WI38 (cell line): ENCODE results near the gene ZNF396.

Source experiments
- H3K4me3 ChIP-seq: 2 replicates; pipeline ENCODE4 v1.5.1; 2011; ENCODE audit warnings: low read depth, mild to moderate bottlenecking, control low read depth, low read length
- TF ChIP-seq, protein P1 (sequence below): IDR thresholded peaks from 2 replicates; pipeline ENCODE4 v1.5.1; 2012; ENCODE audit warnings: low read depth, mild to moderate bottlenecking, control low read depth, low read length

Gene ZNF396

DNA sequence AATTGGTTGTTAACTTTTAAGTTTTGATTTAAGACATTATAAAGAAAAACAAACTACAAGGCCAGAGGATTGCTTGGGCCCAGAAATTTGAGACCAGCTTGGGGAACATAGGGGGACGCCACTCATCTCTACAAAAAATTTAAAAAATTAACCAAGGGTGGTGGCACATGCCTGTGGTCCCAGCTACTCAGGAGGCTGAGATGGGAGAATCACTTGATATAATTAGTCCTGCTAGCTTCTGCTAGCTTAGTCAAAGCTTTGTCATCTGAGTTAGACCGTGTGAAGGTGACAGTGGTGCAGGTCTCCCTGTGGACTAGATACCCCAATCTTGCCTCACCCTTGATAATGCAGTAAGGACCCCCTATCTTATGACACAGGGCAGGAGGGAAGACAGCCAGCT is 6.0 kb upstream of the ZNF396 start:
- TF ChIP-seq, protein P1, sequence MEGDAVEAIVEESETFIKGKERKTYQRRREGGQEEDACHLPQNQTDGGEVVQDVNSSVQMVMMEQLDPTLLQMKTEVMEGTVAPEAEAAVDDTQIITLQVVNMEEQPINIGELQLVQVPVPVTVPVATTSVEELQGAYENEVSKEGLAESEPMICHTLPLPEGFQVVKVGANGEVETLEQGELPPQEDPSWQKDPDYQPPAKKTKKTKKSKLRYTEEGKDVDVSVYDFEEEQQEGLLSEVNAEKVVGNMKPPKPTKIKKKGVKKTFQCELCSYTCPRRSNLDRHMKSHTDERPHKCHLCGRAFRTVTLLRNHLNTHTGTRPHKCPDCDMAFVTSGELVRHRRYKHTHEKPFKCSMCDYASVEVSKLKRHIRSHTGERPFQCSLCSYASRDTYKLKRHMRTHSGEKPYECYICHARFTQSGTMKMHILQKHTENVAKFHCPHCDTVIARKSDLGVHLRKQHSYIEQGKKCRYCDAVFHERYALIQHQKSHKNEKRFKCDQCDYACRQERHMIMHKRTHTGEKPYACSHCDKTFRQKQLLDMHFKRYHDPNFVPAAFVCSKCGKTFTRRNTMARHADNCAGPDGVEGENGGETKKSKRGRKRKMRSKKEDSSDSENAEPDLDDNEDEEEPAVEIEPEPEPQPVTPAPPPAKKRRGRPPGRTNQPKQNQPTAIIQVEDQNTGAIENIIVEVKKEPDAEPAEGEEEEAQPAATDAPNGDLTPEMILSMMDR: no peak

DNA sequence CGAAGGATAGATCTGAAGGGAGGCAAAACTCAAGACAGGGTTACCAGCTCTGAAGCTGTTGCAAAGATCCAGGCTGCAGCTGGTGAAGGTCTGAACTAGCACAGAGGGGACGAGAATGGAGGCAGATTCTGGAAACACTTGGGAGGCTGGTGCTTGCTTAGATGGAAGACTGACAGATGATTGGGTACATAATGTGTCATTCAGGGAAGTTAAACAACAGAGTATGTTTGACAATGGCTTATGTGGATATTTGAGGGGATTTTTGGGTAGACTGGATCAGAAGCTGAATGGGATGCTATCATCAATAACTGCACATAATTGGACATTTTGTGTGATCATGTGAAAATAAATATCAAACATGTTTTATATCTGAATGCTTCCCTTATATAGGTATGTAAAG is 2.3 kb upstream of the ZNF396 start:
- TF ChIP-seq, protein P1: no peak
- H3K4me3 ChIP-seq: no peak overlapping the region

More for the DNA sequence above, 6.0 kb upstream of the ZNF396 start:
- no peak overlapping the region for H3K4me3 ChIP-seq

DNA sequence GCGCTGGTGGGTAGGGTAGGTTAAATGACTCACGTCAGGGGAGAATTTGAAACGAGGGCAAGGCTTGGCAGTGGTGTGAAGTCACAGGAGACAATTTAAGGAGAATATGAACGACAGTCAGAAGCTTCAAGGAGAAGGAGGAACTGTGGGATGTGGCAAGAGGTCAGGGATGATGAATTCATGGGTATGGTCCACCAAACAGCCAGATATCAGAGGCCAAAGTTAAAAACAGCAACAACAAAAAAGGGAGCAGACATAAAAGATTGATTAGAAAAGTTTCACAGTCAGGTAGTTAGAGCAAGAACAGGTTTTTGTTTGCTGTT is 1.4 kb upstream of the ZNF396 start:
- TF ChIP-seq, protein P1: no peak
- H3K4me3 ChIP-seq: no peak overlapping the region

DNA sequence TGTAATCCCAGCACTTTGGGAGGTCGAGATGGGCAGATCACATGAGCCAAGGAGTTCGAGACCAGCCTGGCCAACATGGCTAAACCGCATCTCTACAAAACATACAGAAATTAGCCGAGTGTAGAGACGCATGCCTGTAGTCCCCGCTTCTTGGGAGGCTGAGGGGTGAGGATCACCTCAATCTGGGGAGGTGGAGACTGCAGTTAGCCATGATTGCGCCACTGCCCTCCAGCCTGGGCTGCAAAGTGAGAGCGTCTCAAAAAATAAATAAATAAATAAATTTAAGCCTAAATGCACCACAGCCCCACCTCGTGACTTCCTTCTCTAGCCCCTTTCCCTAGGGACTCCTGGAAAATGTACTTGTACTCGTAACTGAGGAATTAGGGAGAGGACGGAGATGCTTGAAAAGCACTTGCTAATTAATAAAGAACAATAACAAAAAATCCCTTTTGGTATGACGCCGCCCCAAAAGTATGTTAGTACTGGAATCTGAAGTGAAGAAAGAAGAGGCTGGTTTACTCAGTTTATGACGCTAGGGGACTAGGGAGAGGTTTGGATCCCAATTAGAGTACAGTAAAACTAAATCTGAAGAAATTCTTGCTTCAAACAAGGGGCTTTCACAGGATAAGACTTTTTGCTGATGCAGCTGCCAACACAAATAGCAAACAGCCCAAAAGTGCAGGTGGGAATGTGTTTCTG is 887 bp upstream of the ZNF396 start:
- TF ChIP-seq, protein P1: no peak
- H3K4me3 ChIP-seq: no peak overlapping the region

DNA sequence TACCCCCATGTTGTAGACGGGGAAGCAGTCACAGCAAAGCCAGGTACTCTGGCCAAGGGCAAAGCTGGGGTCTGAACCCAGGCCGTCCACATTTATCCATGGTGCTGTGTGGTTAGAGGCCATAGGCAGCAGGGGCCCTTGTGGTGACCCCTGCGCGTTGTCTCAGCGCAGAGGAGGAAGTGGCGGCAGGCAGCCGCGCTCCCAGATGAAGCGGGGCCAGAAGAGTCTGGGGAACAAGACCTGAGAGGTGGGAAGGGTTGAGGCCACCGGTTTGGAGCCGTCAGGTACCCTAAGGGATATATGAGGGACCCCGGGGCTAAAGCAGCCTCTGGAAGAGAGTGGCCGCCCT is 770 bp downstream of the ZNF396 start:
- TF ChIP-seq, protein P1: no peak
- H3K4me3 ChIP-seq: peak overlapping the region; percentile 68

DNA sequence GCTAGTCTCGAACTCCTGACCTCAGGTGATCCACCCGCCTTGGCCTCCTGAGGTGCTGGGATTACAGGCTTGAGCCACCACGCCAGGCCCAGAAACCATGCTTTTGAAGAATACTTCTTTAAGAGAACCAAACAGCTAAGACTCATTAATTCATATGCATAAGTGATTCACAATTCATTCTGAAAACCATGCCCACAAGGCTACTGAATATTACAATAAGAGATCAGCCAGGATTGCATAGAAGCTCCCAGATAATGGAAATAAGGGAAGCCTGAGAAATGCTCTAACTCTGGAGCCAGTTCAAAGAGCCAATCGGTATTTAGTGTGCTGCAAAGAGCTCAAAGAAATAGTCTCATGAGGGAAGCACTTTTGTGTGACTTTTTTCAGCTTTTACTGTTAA is 2.4 kb downstream of the ZNF396 start:
- TF ChIP-seq, protein P1: no peak

DNA sequence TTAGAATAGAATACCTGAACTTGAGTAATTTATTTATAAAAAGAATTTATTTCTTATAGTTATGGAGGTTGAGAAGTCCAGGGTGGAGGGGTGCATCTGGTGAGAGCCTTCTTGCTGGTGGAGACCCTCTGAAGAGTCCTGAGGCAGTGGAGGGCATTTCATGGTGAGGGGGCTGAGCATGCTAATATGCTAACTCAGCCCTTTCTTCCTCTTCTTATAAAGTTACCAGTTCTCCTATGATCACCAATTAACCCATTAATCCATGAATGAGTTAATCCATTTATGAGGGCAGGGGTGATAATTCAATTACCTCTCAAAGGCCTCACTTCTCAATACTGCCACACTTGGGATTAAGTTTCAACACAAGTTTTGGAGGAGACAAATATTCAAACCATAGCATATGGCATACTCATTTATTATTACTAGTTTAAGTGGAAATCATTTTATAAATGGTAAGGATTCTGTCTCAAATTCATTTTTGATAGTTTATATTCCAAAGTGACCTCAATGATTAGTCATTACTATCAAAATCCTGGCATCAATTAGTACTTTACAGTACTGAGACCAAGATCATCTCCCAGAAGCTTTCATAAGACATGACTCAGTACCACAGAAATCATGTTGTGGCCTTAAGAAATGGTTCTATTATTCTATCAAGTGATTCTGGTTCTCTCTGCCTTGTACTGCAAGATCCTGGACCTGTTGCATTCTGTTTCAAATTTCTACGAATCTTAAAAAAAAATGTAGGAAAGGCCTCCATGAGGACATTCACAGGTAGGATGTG is 5.5 kb downstream of the ZNF396 start:
- TF ChIP-seq, protein P1: no peak
- H3K4me3 ChIP-seq: no peak overlapping the region

More for the DNA sequence above, 2.4 kb downstream of the ZNF396 start:
- H3K4me3 ChIP-seq: no peak overlapping the region
